HepG2 (cell line): ENCODE data around the gene BMERB1. TPM values are rescaled to one million over a fixed set of nuclear protein-coding genes. Genes with fewer than 3 reads are reported as not detected.

Experiments
- ELF1 ChIP-seq: sonication (generic); formaldehyde crosslinking; IDR thresholded peaks from 2 replicates; pipeline ENCODE4 v1.4.0; 2020; ENCODE audit warnings: missing genetic modification reagents
- FLYWCH1 ChIP-seq: sonication (generic); formaldehyde crosslinking; IDR thresholded peaks from 2 replicates; pipeline ENCODE4 v1.8.1; 2023; ENCODE audit warnings: mild to moderate bottlenecking, missing genetic modification reagents
- FOXC1 ChIP-seq: sonication (generic); formaldehyde crosslinking; IDR thresholded peaks from 2 replicates; pipeline ENCODE4 v1.8.0; 2022; ENCODE audit warnings: mild to moderate bottlenecking, missing genetic modification reagents, borderline replicate concordance
- GTF3A ChIP-seq: sonication (generic); formaldehyde crosslinking; conservative IDR thresholded peaks from 2 replicates; pipeline ENCODE4 v1.4.0; 2020; ENCODE audit warnings: mild to moderate bottlenecking, missing genetic modification reagents
- HNRNPLL ChIP-seq: fragments of 200-400 bp; formaldehyde crosslinking; IDR thresholded peaks from 2 replicates; pipeline ENCODE4 v1.6.1; 2017; ENCODE audit warnings: mild to moderate bottlenecking, low read depth, low read length; ENCODE audit not compliant: poor library complexity, severe bottlenecking
- KMT2A ChIP-seq: sonication (generic); formaldehyde crosslinking; IDR thresholded peaks from 2 replicates; pipeline ENCODE4 v1.4.0; 2020; ENCODE audit warnings: missing genetic modification reagents
- LRRFIP1 ChIP-seq: sonication (generic); formaldehyde crosslinking; conservative IDR thresholded peaks from 2 replicates; pipeline ENCODE4 v1.4.0; 2020; ENCODE audit warnings: missing genetic modification reagents
- MATR3 ChIP-seq: sonication (generic); formaldehyde crosslinking; IDR thresholded peaks from 2 replicates; pipeline ENCODE4 v1.4.0; 2020; ENCODE audit warnings: missing genetic modification reagents
- MIXL1 ChIP-seq: IDR thresholded peaks from 2 replicates; pipeline ENCODE4 v1.6.1; 2016
- NCOR1 ChIP-seq: fragments of 200-600 bp; sonication (generic); IDR thresholded peaks from 2 replicates; pipeline ENCODE4 v1.7.0; 2017; ENCODE audit warnings: antibody characterized with exemption, low read length, borderline replicate concordance
- NR2F1 ChIP-seq, 2 experiments: fragments of 450-650 bp in 1 of 2; formaldehyde crosslinking in 1 of 2; IDR thresholded peaks; 2 replicates each; pipeline versions ENCODE4 v1.5.0 to v1.6.1; 2016 to 2020; ENCODE audit warnings: mild to moderate bottlenecking in 1 of 2, missing compliant biosample characterization in 1 of 2, missing genetic modification reagents in 1 of 2, moderate library complexity in 1 of 2
- RARG ChIP-seq: sonication (generic); formaldehyde crosslinking; IDR thresholded peaks from 2 replicates; pipeline ENCODE4 v1.4.0; 2020; ENCODE audit warnings: low read depth, mild to moderate bottlenecking, missing genetic modification reagents
- REL ChIP-seq: sonication (generic); formaldehyde crosslinking; conservative IDR thresholded peaks from 2 replicates; pipeline ENCODE4 v1.8.0; 2022; ENCODE audit warnings: mild to moderate bottlenecking, missing genetic modification reagents, moderate library complexity
- TARDBP ChIP-seq: sonication (generic); formaldehyde crosslinking; IDR thresholded peaks from 2 replicates; pipeline ENCODE4 v1.8.0; 2022; ENCODE audit warnings: mild to moderate bottlenecking, missing genetic modification reagents
- TBL1XR1 ChIP-seq: fragments of 150-350 bp; IDR thresholded peaks from 2 replicates; pipeline ENCODE4 v1.6.1; 2014; ENCODE audit warnings: borderline replicate concordance, low read length; ENCODE audit not compliant: partially characterized antibody
- TCF12 ChIP-seq, 2 experiments: fragments of 450-650 bp in 1 of 2; sonication (generic) in 1 of 2; formaldehyde crosslinking in 1 of 2; IDR thresholded peaks; 2 replicates each; pipeline versions ENCODE4 v1.6.1 to v1.8.0; 2017 to 2022; ENCODE audit warnings: antibody characterized with exemption in 1 of 2, mild to moderate bottlenecking in 1 of 2, missing genetic modification reagents in 1 of 2, moderate library complexity in 1 of 2
- TSC22D2 ChIP-seq: sonication (generic); formaldehyde crosslinking; IDR thresholded peaks from 2 replicates; pipeline ENCODE4 v1.5.1; 2020; ENCODE audit warnings: missing genetic modification reagents, mild to moderate bottlenecking, borderline replicate concordance
- U2AF1 ChIP-seq: fragments of 200-400 bp; formaldehyde crosslinking; optimal IDR thresholded peaks from 2 replicates; pipeline ENCODE3; 2017; ENCODE audit warnings: mild to moderate bottlenecking, low read depth, low read length
- ZNF124 ChIP-seq: sonication (generic); formaldehyde crosslinking; IDR thresholded peaks from 2 replicates; pipeline ENCODE4 v1.4.0; 2020; ENCODE audit warnings: missing genetic modification reagents
- ZNF136 ChIP-seq: sonication (generic); formaldehyde crosslinking; IDR thresholded peaks from 2 replicates; pipeline ENCODE4 v1.8.1; 2022; ENCODE audit warnings: low read depth, mild to moderate bottlenecking, moderate library complexity, missing genetic modification reagents
- ZNF577 ChIP-seq: sonication (generic); formaldehyde crosslinking; IDR thresholded peaks from 2 replicates; pipeline ENCODE4 v1.4.0; 2020; ENCODE audit warnings: mild to moderate bottlenecking, low read depth, missing genetic modification reagents, borderline replicate concordance
- ZNF792 ChIP-seq: IDR thresholded peaks from 2 replicates; pipeline ENCODE4 v1.6.1; 2016
- polyA plus RNA-seq, 8 experiments: library from polyadenylated mRNA; depleted of rRNA in 3 of 8; stranded (reverse) in 7 of 8; unstranded in 1 of 8; fragments of >200 nt; fragmentation: Illumina TruSeq in 4 of 8; extraction: Trizol in 4 of 8; gene quantifications; 2 replicates each; pipeline versions ENCODE4 v1.2.1 to v1.2.3, GENCODE V29; 2011 to 2016; ENCODE audit warnings: low read depth in 4 of 8, missing spikeins in 1 of 8, mixed read lengths in 1 of 8; ENCODE audit not compliant: insufficient read depth in 1 of 8
- total RNA-seq, 5 experiments: library from RNA; depleted of rRNA; stranded (reverse); fragments of >200 nt; fragmentation: Illumina TruSeq; extraction: Trizol; gene quantifications; 2 replicates each; pipeline ENCODE4 v1.2.3, GENCODE V29; 2016; ENCODE audit warnings: low read depth in 1 of 5
- TF ChIP-seq, protein P1 (sequence below): IDR thresholded peaks from 2 replicates; pipeline ENCODE4 v1.6.1; 2012; ENCODE audit warnings: inconsistent platforms
- TF ChIP-seq, protein P2 (sequence below): IDR thresholded peaks from 2 replicates; pipeline ENCODE4 v1.6.1; 2016; ENCODE audit warnings: missing compliant biosample characterization, missing genetic modification reagents, borderline replicate concordance
- TF ChIP-seq, protein P3 (sequence below): sonication (generic); formaldehyde crosslinking; IDR thresholded peaks from 2 replicates; pipeline ENCODE4 v1.4.0; 2020; ENCODE audit warnings: mild to moderate bottlenecking, missing genetic modification reagents
- TF ChIP-seq, protein P4 (sequence below): sonication (generic); formaldehyde crosslinking; IDR thresholded peaks from 2 replicates; pipeline ENCODE4 v1.5.0; 2020; ENCODE audit warnings: missing genetic modification reagents

The BMERB1 gene
- total and polyA plus RNA-seq, 2 of the 13 experiments (the other 11 are each of a cell fraction or from before 2014, with no cell fraction given), result 1.4 TPM

DNA sequence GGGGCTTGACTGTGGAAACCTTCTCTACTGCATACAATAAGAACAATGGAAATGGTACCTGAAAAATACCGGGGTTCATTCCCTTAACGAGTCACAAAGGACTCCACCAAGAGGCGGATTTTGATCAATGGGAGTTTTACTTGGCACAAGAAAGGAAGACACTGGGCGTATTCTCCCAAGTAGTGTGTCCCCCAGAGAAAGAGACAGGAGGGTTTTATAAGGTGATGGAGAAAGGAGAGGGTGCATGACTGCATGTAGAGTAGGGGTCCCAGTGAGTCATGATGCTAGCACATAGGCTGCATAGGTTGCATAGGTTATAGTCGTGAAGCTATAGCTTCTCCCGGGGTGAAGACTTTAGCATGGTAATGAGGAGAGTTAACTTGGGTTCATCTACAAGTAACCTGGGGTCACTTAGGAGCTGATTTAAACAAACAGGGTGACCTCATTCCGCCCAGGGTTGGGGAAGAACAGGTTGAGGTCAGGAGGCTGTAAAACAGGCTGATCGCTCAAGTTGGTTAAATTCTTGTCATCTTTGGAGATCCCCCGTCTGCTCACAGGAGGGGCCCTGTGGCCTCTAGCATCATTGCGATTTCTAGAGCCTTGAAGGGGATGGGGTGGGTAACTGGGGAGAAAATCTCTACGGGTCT, 37.3 kb upstream of the BMERB1 start (continued):
- TF ChIP-seq LRRFIP1 (CRISPR knock-in tag) (no peak), MIXL1 (CRISPR knock-in tag) (no peak), FOXC1 (CRISPR knock-in tag) (no peak), TBL1XR1 (no peak), ZNF792 (CRISPR knock-in tag) (no peak), NR2F1 (CRISPR knock-in tag; IDR thresholded peaks at IDR 0.05) (no peak), ZNF577 (CRISPR knock-in tag) (no peak), NCOR1 (no peak), ZNF136 (CRISPR knock-in tag) (no peak), MATR3 (CRISPR knock-in tag) (no peak), REL (CRISPR knock-in tag) (no peak), RARG (CRISPR knock-in tag) (no peak), KMT2A (no peak; the same call in 1 of the 2 replicates), GTF3A (CRISPR knock-in tag) (peak; percentile 72; the same call in 1 of the 2 replicates), ZNF124 (CRISPR knock-in tag) (0 out of 2 replicates have a peak, but pooled peaks have one; percentile 13), U2AF1 (no peak), FLYWCH1 (CRISPR knock-in tag) (no peak), TSC22D2 (CRISPR knock-in tag) (no peak), ELF1 (no peak), TARDBP (CRISPR knock-in tag) (no peak; the same call in 1 of the 2 replicates), HNRNPLL (no peak), TCF12 (IDR thresholded peaks at IDR 0.05) (no peak), TCF12 (CRISPR knock-in tag; IDR thresholded peaks at IDR 0.05) (no peak)
- TF ChIP-seq, protein P1, sequence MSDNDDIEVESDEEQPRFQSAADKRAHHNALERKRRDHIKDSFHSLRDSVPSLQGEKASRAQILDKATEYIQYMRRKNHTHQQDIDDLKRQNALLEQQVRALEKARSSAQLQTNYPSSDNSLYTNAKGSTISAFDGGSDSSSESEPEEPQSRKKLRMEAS, result no peak
- TF ChIP-seq, protein P2, sequence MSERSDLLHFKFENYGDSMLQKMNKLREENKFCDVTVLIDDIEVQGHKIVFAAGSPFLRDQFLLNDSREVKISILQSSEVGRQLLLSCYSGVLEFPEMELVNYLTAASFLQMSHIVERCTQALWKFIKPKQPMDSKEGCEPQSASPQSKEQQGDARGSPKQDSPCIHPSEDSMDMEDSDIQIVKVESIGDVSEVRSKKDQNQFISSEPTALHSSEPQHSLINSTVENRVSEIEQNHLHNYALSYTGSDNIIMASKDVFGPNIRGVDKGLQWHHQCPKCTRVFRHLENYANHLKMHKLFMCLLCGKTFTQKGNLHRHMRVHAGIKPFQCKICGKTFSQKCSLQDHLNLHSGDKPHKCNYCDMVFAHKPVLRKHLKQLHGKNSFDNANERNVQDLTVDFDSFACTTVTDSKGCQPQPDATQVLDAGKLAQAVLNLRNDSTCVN (CRISPR knock-in tag), result no peak
- TF ChIP-seq, protein P3, sequence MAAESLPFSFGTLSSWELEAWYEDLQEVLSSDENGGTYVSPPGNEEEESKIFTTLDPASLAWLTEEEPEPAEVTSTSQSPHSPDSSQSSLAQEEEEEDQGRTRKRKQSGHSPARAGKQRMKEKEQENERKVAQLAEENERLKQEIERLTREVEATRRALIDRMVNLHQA (CRISPR knock-in tag), result no peak
- TF ChIP-seq, protein P4, sequence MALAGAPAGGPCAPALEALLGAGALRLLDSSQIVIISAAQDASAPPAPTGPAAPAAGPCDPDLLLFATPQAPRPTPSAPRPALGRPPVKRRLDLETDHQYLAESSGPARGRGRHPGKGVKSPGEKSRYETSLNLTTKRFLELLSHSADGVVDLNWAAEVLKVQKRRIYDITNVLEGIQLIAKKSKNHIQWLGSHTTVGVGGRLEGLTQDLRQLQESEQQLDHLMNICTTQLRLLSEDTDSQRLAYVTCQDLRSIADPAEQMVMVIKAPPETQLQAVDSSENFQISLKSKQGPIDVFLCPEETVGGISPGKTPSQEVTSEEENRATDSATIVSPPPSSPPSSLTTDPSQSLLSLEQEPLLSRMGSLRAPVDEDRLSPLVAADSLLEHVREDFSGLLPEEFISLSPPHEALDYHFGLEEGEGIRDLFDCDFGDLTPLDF (CRISPR knock-in tag), result no peak
